Ovary (tissue), 9 donors: ENCODE results near the gene RNF7. TPM values are rescaled to one million over a fixed set of nuclear protein-coding genes. Genes with fewer than 3 reads are reported as not detected.
"Not testable (repeated sequence)": the region's sequence is repeated elsewhere in the genome, so short reads cannot be mapped to it uniquely, and the experiment has no call there.

ENCODE experiments used
- DNase-seq, 5 donors: peaks; one replicate each; pipeline ENCODE4 v3.0.0-alpha.2; 2019 to 2020
- H3K27ac ChIP-seq, 2 donors: fragments of 200-600 bp; one replicate each; pipeline versions ENCODE4 v1.5.1 to v1.8.0; 2019 to 2022
- H3K27me3 ChIP-seq: fragments of 200-600 bp; one replicate; pipeline ENCODE4 v1.8.0; 2022
- H3K36me3 ChIP-seq: fragments of 200-600 bp; sonication (generic); one replicate; pipeline ENCODE4 v1.5.1; 2019
- H3K4me1 ChIP-seq: one replicate; pipeline ENCODE4 v1.8.1; 2013; ENCODE audit warnings: mild to moderate bottlenecking, moderate library complexity; ENCODE audit not compliant: insufficient read depth
- H3K4me3 ChIP-seq: fragments of 200-600 bp; sonication (generic); one replicate; pipeline ENCODE4 v1.5.1; 2017
- H3K9me3 ChIP-seq, 2 donors: fragments of 200-600 bp in 1 of 2; sonication (generic) in 1 of 2; one replicate each; pipeline versions ENCODE4 v1.5.1 to v1.8.1; 2013 to 2019; ENCODE audit warnings: mild to moderate bottlenecking in 1 of 2, moderate library complexity in 1 of 2
- CTCF ChIP-seq, 3 donors: fragments of 450-650 bp in 2 of 3; fragments of 200-600 bp in 1 of 3; IDR thresholded peaks; one replicate each; pipeline versions ENCODE4 v1.5.1 to v1.8.0; 2016 to 2022; ENCODE audit warnings: antibody characterized with exemption in 3 of 3, mild to moderate bottlenecking in 1 of 3
- EP300 ChIP-seq: sonication (generic); formaldehyde crosslinking; IDR thresholded peaks from one replicate; pipeline ENCODE4 v1.6.1; 2017; ENCODE audit warnings: antibody characterized with exemption
- POLR2A ChIP-seq: fragments of 450-650 bp; IDR thresholded peaks from one replicate; pipeline ENCODE4 v1.6.1; 2017; ENCODE audit warnings: antibody characterized with exemption, mild to moderate bottlenecking, moderate library complexity
- WGBS, 3 donors: extraction: QIAGEN DNeasy Blood & Tissue Kit in 1 of 3; methylation state at CpG; one replicate each; pipeline versions ENCODE4 v1.1.5 to v1.1.7; 2013 to 2017; 5-methylcytosine and 5-hydroxymethylcytosine counted together
- intact Hi-C, 4 donors: fragments of 100-400 bp; cut with DNase I; formaldehyde crosslinking; loops; one replicate each; pipeline versions ENCODE4 v1.11.0 to v1.15.1; 2022 to 2023
- polyA plus RNA-seq, 2 donors: library from polyadenylated mRNA; stranded (reverse); fragments of 200-250 nt in 1 of 2; fragments of 350-450 nt in 1 of 2; fragmentation: Illumina TruSeq in 1 of 2; extraction: RNeasy Lipid Tissue Mini Kit (QIAGEN cat#74804) in 1 of 2; gene quantifications; one replicate each; pipeline ENCODE4 v1.2.3, GENCODE V29; 2013 to 2014
- total RNA-seq, 7 donors: library from RNA; depleted of rRNA in 2 of 7; stranded (reverse); fragments of >200 nt in 2 of 7; fragmentation: NEBNext Ultra II Directional in 3 of 7; extraction: Animal tissue kit (Norgen Biotek cat#: 25700) in 3 of 7; gene quantifications; one replicate each; pipeline versions ENCODE4 v1.1.0 to v1.2.4, GENCODE V29; 2016 to 2023
- donor health status: DM: no; HTN: no; CAD: no; lungs with moderate emphysema.
- donor health status: DM: no; HTN: no; CAD: no.
- donor health status: Bipolar disorder and iron deficiency.
- donor health status: DM: yes; HTN: yes; CAD: no.
- donor health status: DM: no; HTN: no; CAD: no.
- donor health status: DM: yes; HTN: yes; CAD: no.

Gene RNF7
- total and polyA plus RNA-seq, 9 donors, result 70.2 to 100 (median 79.1) TPM

GRCh38 chr3:141743305-141743704 lies 5.2 kb downstream of the RNF7 start:
- Histone ChIP-seq H3K27ac (no peak overlapping the region), H3K36me3 (no peaks in the 10 kb centered on the region), H3K9me3 (no peaks in the 10 kb centered on the region), H3K4me3 (no peak overlapping the region), H3K4me1 (peaks cover 4% of the 10 kb centered on the region), H3K27me3 (no peaks in the 10 kb centered on the region)
- WGBS, 3 donors, result 59 to 73% (median 62%) methylated on average over 1 of the region's 1 CpG
- intact Hi-C loops, result no loop called here
- TF ChIP-seq CTCF (IDR thresholded peaks at IDR 0.05) (no peak), EP300 (no peak)
- no peak for DNase-seq

DNA sequence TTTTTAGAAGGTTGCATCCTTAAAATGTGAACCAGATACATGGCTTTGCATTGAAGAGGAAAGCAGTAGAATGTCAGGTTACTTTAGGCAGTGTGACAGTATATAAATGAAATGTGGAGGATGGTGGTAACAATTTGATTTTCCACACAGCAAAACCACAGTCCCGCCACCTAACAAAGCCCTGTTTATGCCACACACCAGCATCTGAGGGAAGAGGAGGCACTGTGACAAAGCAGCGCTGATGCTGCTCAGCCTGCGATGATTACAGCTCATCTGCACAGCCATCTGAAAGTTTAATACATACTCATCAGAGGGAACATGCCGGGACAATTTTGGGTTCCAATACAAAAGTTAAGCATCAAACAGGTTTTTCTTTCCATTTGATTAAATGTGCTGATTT lies 8.9 kb downstream of the RNF7 start:
- Histone ChIP-seq H3K4me3 (no peak overlapping the region), H3K36me3 (no peaks in the 10 kb centered on the region), H3K9me3 (no peaks in the 10 kb centered on the region), H3K27me3 (no peaks in the 10 kb centered on the region), H3K4me1 (no peaks in the 10 kb centered on the region), H3K27ac (no peak overlapping the region)
- intact Hi-C loops, result no loop called here
- DNase-seq, result no peak
- TF ChIP-seq CTCF (IDR thresholded peaks at IDR 0.05), result no peak
- TF ChIP-seq EP300, result no peak
- TF ChIP-seq POLR2A, result no peak
- WGBS, 3 donors, result 86 to 96% (median 93%) methylated on average over 4 of the region's 4 CpGs

DNA sequence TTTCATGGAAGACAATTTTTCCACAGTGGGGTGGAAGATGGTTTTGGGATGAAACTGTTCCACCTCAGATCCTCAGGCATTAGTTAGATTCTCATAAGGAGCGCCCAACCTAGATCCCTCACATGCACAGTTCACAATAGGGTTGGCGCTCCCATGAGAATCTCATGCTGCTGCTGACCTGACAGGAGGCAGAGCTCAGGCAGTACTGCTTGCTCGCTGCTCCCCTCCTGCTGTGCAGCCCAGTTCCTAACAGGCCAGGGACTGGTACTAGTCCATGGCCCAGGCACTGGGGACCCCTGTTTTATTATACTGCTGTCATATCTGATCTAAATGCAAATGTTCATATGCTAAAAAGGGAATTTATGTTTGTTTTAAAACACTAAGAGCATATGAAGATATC lies 15.3 kb downstream of the RNF7 start:
- no peaks in the 10 kb centered on the region for H3K36me3 ChIP-seq
- WGBS, 3 donors, result 89 to 94% (median 90%) methylated on average over 3 of the region's 3 CpGs

DNA sequence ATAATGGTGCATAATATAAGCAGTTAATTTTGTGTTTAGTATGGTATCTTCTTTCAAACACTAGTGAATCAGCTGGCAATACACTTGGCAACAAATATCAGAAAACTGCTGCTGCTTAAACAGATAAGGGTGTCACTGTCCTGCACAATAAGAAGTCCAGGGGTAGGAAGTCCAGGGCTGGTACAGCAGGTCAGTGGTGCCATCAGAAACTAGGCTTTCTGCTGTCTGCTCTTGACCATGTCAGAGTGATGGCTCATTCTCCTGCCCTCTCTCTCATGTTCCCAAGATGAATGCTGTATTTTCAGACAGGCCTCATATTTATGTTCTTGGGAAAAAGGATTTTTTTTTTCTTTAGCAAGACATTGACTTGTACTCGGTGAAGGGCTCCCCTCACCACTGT lies 15.9 kb downstream of the RNF7 start:
- Histone ChIP-seq H3K36me3 (no peaks in the 10 kb centered on the region), H3K27me3 (no peaks in the 10 kb centered on the region), H3K9me3 (no peaks in the 10 kb centered on the region), H3K4me3 (no peak overlapping the region), H3K4me1 (no peaks in the 10 kb centered on the region), H3K27ac (no peak overlapping the region)
- DNase-seq, result no peak
- intact Hi-C loops, result no loop called here
- WGBS, 3 donors, result 67 to 85% (median 71%) methylated on average over 1 of the region's 1 CpG
- TF ChIP-seq CTCF (IDR thresholded peaks at IDR 0.05) (no peak), EP300 (no peak), POLR2A (no peak)

More for the DNA sequence above, 15.3 kb downstream of the RNF7 start:
- H3K27ac ChIP-seq, result no peak overlapping the region
- TF ChIP-seq EP300, result no peak
- no peak for TF ChIP-seq CTCF (IDR thresholded peaks at IDR 0.05)
- TF ChIP-seq POLR2A, result no peak
- H3K4me1 ChIP-seq, result no peaks in the 10 kb centered on the region
- no peaks in the 10 kb centered on the region for H3K9me3 ChIP-seq
- intact Hi-C loops, result no loop called here
- H3K4me3 ChIP-seq, result no peak overlapping the region
- DNase-seq, result no peak
- H3K27me3 ChIP-seq, result no peaks in the 10 kb centered on the region

- WGBS, 3 donors, result 88% methylated on average over 13 to 17 of the region's 19 CpGs
- H3K4me1 ChIP-seq, H3K27ac ChIP-seq, H3K4me3 ChIP-seq, H3K36me3 ChIP-seq, H3K9me3 ChIP-seq, H3K27me3 ChIP-seq, DNase-seq, intact Hi-C loops: not testable (repeated sequence)
Observed at GRCh38 chr3:141762552-141762951, 24.5 kb downstream of the RNF7 start.
